Upper lobe of left lung (tissue), 6 donors: Measurements from ENCODE around the gene ORC1. TPM values are rescaled to one million over a fixed set of nuclear protein-coding genes. Genes with fewer than 3 reads are reported as not detected.

ENCODE experiments used
- ATAC-seq, 2 donors: fragments of 200-7000 bp; cut with Tn5 transposase; one replicate each; pipeline ENCODE4 v1.9.1; 2022; ENCODE audit warnings: mild to moderate bottlenecking in 2 of 2, moderate library complexity in 2 of 2; ENCODE audit not compliant: low FRiP score in 2 of 2
- DNase-seq, 2 donors: peaks; one replicate each; pipeline ENCODE4 v3.0.0-alpha.2; 2019 to 2020
- H3K27ac ChIP-seq, 4 donors: fragments of 200-600 bp; sonication (generic); one replicate each; pipeline ENCODE4 v1.5.1; 2016 to 2019
- H3K27me3 ChIP-seq, 4 donors: fragments of 200-600 bp; sonication (generic); one replicate each; pipeline ENCODE4 v1.5.1; 2017 to 2019
- H3K36me3 ChIP-seq, 4 donors: fragments of 200-600 bp; sonication (generic); one replicate each; pipeline ENCODE4 v1.5.1; 2016 to 2019
- H3K4me1 ChIP-seq, 4 donors: fragments of 200-600 bp; sonication (generic); one replicate each; pipeline ENCODE4 v1.5.1; 2018 to 2019
- H3K4me3 ChIP-seq, 4 donors: fragments of 200-600 bp; sonication (generic); one replicate each; pipeline ENCODE4 v1.5.1; 2017 to 2019; ENCODE audit warnings: mild to moderate bottlenecking in 2 of 4, moderate library complexity in 1 of 4
- H3K9me3 ChIP-seq, 4 donors: fragments of 200-600 bp; sonication (generic); one replicate each; pipeline ENCODE4 v1.5.1; 2018 to 2019
- EP300 ChIP-seq, 4 donors: sonication (generic); formaldehyde crosslinking; IDR thresholded peaks; one replicate each; pipeline ENCODE4 v1.5.1; 2017; ENCODE audit warnings: antibody characterized with exemption in 4 of 4, control low read depth in 2 of 4
- POLR2A ChIP-seq, 4 donors: fragments of 450-650 bp; IDR thresholded peaks; one replicate each; pipeline ENCODE4 v1.5.1; 2016 to 2017; ENCODE audit warnings: antibody characterized with exemption in 4 of 4, mild to moderate bottlenecking in 2 of 4
- POLR2AphosphoS5 ChIP-seq, 2 donors: sonication (generic); formaldehyde crosslinking; IDR thresholded peaks; one replicate each; pipeline ENCODE4 v1.5.1; 2017; ENCODE audit warnings: antibody characterized with exemption in 2 of 2
- WGBS, 2 donors: methylation state at CpG; one replicate each; pipeline ENCODE4 v1.1.5; 2017 to 2018; 5-methylcytosine and 5-hydroxymethylcytosine counted together
- total RNA-seq, 6 donors: library from RNA; depleted of rRNA in 4 of 6; stranded (reverse); fragments of >200 nt in 4 of 6; gene quantifications; one replicate each; pipeline versions ENCODE4 v1.1.0 to v1.2.1, GENCODE V29; 2016 to 2021
- TF ChIP-seq, protein P1 (sequence below), 6 experiments: fragments of 450-650 bp in 4 of 6; fragments of 200-600 bp in 2 of 6; sonication (generic) in 2 of 6; IDR thresholded peaks; one replicate each; pipeline ENCODE4 v1.5.1; 2016 to 2019; ENCODE audit warnings: antibody characterized with exemption in 6 of 6
- donor health status: DM: no; HTN: no; CAD: no; lungs with moderate emphysema.
- donor health status: DM: no; HTN: yes; CAD: no; lungs with severe emphysema.

ORC1 gene
- total RNA-seq, 6 donors from 2014 or later, result 0.22 to 1.1 (median 0.96) TPM

DNA sequence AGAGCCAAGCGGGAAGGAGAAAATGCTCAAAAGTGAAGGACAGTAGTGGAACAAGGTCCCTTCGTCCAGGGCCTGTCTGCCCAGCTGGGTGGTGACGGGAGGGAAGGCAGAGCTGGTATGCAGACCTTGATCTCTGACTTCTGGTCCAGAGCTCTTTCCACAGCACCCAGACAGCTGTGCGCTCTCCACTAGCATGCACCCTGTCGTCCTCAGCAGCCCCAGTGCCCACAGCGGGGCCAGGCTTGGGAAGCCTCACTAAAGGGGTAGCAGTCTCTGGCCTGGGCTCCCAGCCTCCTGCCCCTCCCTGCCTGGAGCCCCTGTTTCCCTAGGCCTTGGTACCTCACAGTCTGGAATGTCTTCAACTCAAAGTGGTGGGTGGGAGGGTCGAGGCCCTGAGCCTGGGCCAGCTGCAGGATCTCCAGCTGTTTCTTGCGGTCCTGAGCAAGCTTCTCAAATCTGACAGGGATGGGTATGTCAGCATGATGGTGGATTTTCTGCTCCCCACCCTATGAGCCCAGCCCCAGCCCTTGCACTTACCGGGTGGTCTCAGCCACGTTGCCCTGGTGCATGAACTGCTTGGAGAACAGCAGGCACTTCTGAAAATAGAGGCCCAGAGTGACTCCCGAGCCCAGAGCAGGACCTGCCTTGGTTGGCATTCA lies 48.2 kb downstream of the ORC1 start:
- peak in 1 of 2 donors; percentile 57 for DNase-seq

DNA sequence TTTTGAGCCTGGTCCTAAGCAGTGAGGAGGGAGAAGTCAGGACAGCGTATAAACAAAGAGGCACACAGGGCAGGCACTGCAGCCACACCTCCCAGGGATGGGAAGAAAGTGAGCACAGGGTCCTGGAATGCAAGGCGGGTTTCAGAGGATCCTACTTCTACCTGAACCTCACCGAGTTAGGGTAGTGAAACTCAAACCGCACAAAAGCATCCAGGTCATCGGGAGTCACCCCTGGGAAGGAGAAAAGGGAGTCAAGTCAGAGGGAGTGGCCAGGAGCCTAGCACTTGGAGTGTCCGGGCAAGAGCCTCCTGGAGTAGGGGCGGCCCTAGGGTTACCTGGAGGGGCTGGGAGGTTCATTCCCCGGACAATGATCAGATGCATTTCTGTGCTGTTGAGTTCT lies 48.8 kb downstream of the ORC1 start:
- Histone ChIP-seq H3K27ac (no peak overlapping the region), H3K4me1 (no peaks in the 10 kb centered on the region), H3K4me3 (no peak overlapping the region), H3K27me3 (no peaks in the 10 kb centered on the region), H3K9me3 (no peaks in the 10 kb centered on the region), H3K36me3 (peaks cover 68 to 99% (median 84%) of the 10 kb centered on the region in 4 donors)
- TF ChIP-seq, protein P1, sequence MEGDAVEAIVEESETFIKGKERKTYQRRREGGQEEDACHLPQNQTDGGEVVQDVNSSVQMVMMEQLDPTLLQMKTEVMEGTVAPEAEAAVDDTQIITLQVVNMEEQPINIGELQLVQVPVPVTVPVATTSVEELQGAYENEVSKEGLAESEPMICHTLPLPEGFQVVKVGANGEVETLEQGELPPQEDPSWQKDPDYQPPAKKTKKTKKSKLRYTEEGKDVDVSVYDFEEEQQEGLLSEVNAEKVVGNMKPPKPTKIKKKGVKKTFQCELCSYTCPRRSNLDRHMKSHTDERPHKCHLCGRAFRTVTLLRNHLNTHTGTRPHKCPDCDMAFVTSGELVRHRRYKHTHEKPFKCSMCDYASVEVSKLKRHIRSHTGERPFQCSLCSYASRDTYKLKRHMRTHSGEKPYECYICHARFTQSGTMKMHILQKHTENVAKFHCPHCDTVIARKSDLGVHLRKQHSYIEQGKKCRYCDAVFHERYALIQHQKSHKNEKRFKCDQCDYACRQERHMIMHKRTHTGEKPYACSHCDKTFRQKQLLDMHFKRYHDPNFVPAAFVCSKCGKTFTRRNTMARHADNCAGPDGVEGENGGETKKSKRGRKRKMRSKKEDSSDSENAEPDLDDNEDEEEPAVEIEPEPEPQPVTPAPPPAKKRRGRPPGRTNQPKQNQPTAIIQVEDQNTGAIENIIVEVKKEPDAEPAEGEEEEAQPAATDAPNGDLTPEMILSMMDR (IDR thresholded peaks at IDR 0.05), result no peak
- TF ChIP-seq POLR2A (IDR thresholded peaks at IDR 0.05), result no peak
- TF ChIP-seq POLR2AphosphoS5 (IDR thresholded peaks at IDR 0.05), result no peak
- no peak for TF ChIP-seq EP300 (IDR thresholded peaks at IDR 0.05)
- ATAC-seq, result no peak
- DNase-seq, result no peak
- 95 to 96% methylated on average over 8 of the region's 8 CpGs for WGBS, 2 donors

More for the DNA sequence above, 48.2 kb downstream of the ORC1 start:
- Histone ChIP-seq H3K27me3 (no peaks in the 10 kb centered on the region), H3K9me3 (no peaks in the 10 kb centered on the region), H3K4me1 (no peaks in the 10 kb centered on the region), H3K36me3 (peaks cover 73 to 99% (median 87%) of the 10 kb centered on the region in 4 donors), H3K4me3 (no peak overlapping the region), H3K27ac (no peak overlapping the region)
- TF ChIP-seq POLR2AphosphoS5 (IDR thresholded peaks at IDR 0.05) (no peak), EP300 (IDR thresholded peaks at IDR 0.05) (no peak), POLR2A (IDR thresholded peaks at IDR 0.05) (no peak)
- TF ChIP-seq, protein P1 (IDR thresholded peaks at IDR 0.05), result no peak
- 91 to 95% methylated on average over 9 of the region's 11 CpGs for WGBS, 2 donors
- no peak for ATAC-seq

DNA sequence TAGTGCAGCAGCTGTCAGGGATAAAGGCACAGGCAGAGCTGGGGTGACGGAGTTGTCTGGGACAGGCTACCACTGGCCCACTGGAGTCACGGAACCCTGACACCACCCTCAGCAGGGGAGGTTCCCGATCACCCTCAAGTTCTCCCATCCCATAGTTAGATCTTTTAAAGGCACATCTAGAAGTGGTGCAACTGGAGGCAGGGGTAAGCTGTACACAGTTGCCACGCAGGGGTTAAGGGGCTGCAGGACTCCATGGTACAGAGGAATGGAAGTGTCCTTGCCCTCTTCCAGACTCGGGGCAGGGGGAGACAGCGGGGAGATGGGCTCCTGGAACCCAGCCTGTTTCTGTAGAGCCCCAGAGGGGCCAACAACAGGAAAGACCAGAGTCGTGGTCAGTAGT lies 51.5 kb downstream of the ORC1 start:
- no peak for ATAC-seq
- Histone ChIP-seq H3K9me3 (no peaks in the 10 kb centered on the region), H3K36me3 (peaks cover 43 to 80% (median 57%) of the 10 kb centered on the region in 4 donors), H3K27me3 (no peaks in the 10 kb centered on the region), H3K4me1 (no peaks in the 10 kb centered on the region), H3K4me3 (no peak overlapping the region), H3K27ac (no peak overlapping the region)
- TF ChIP-seq, protein P1 (IDR thresholded peaks at IDR 0.05), result no peak
- TF ChIP-seq EP300 (IDR thresholded peaks at IDR 0.05) (no peak), POLR2AphosphoS5 (IDR thresholded peaks at IDR 0.05) (no peak), POLR2A (IDR thresholded peaks at IDR 0.05) (no peak)
- WGBS, 2 donors, result 86 to 90% methylated on average over 7 of the region's 7 CpGs
- no peak for DNase-seq

GRCh38 chr1:52348704-52349300 lies 55.4 kb downstream of the ORC1 start:
- Histone ChIP-seq H3K27me3 (no peaks in the 10 kb centered on the region), H3K4me3 (no peak overlapping the region), H3K9me3 (no peaks in the 10 kb centered on the region), H3K36me3 (peaks cover 7 to 55% (median 18%) of the 10 kb centered on the region in 4 donors), H3K4me1 (no peaks in the 10 kb centered on the region), H3K27ac (no peak overlapping the region)
- WGBS, 2 donors, result 45 to 53% methylated on average over 7 to 8 of the region's 8 CpGs
- DNase-seq, result no peak
- no peak for ATAC-seq
- TF ChIP-seq POLR2AphosphoS5 (IDR thresholded peaks at IDR 0.05) (no peak), POLR2A (IDR thresholded peaks at IDR 0.05) (no peak)

GRCh38 chr1:52346653-52347052 lies 57.6 kb downstream of the ORC1 start:
- TF ChIP-seq EP300 (IDR thresholded peaks at IDR 0.05), result no peak
- TF ChIP-seq POLR2A (IDR thresholded peaks at IDR 0.05), result no peak
- TF ChIP-seq POLR2AphosphoS5 (IDR thresholded peaks at IDR 0.05), result no peak
- TF ChIP-seq, protein P1 (IDR thresholded peaks at IDR 0.05), result no peak
- Histone ChIP-seq H3K27me3 (no peaks in the 10 kb centered on the region), H3K27ac (no peak overlapping the region), H3K36me3 (peaks cover 0 to 34% (median 3%) of the 10 kb centered on the region in 4 donors), H3K4me3 (no peak overlapping the region), H3K9me3 (no peaks in the 10 kb centered on the region), H3K4me1 (no peaks in the 10 kb centered on the region)
- 88 to 90% methylated on average over 4 of the region's 4 CpGs for WGBS, 2 donors
- DNase-seq (no peak), ATAC-seq (no peak)
